RPMI7951 (cell line): ENCODE results near the gene CPE. TPM values are rescaled to one million over a fixed set of nuclear protein-coding genes. Genes with fewer than 3 reads are reported as not detected.

Experiments used
- total RNA-seq: library from RNA; depleted of rRNA; stranded (reverse); fragments of >200 nt; shearing (Covaris generic); gene quantifications from 2 replicates; pipeline ENCODE4 v1.2.3, GENCODE V29; 2014; rRNA removed

The CPE gene
- total RNA-seq, 1 experiment from 2014 or later = under 0.01 TPM

Other genes starting within 250 kb of the CPE start
- 13.0 and 14.2 TPM in 2 replicates for gene KLHL2, start 171.4 kb upstream of the CPE start, total RNA-seq
- 88.9 and 95.4 TPM in 2 replicates for gene MSMO1, start 51.3 kb upstream of the CPE start, total RNA-seq